ENCODE measurements around the gene PTPRQ.
"Not testable (repeated sequence)": the region's sequence is repeated elsewhere in the genome, so short reads cannot be mapped to it uniquely, and the experiment has no call there.

PTPRQ gene

DNA sequence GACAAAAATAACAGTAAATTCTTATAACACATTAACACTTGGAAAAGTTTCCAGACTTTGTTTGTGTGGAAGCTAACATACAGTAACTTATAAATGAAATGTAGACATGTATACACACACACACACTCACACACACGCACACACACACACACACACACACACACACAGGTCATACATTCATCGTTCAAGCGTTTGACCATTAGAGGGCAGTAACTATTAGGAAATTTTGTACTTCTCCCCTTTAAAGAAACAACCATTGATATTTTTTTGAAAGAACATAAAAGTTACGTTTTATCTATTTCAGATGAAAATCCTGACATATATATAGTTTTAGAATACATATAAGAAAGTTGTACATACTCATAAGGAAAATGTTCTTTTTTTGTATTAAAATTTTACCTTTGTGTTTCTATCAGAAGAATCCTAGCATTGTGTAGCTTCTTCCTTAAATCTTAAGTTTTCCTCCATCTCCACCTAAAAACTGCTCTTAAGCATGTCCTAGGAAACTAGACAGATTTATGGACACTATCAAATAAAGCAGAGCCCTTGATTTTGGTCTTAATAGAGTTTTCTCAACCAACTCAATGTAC, 29.0 kb downstream of the PTPRQ start:
- DNase-seq (ENCODE audit: low read depth): no peak

DNA sequence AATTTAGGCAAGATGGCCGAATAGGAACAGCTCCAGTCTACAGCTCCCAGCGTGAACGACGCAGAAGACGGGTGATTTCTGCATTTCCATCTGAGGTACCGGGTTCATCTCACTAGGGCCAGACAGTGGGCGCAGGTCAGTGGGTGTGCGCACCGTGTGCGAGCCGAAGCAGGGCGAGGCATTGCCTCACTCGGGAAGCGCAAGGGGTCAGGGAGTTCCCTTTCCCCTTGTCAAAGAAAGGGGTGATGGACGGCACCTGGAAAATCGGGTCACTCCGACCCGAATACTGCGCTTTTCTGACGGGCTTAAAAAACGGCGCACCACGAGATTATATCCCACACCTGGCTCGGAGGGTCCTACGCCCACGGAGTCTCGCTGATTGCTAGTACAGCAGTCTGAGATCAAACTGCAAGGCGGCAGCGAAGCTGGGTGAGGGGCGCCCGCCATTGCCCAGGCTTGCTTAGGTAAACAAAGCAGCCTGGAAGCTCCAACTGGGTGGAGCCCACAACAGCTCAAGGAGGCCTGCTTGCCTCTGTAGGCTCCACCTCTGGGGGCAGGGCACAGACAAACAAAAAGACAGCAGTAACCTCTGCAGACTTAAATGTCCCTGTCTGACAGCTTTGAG, 33.6 kb downstream of the PTPRQ start:
- DNase-seq (ENCODE audit: low read depth): not testable (repeated sequence)

DNA sequence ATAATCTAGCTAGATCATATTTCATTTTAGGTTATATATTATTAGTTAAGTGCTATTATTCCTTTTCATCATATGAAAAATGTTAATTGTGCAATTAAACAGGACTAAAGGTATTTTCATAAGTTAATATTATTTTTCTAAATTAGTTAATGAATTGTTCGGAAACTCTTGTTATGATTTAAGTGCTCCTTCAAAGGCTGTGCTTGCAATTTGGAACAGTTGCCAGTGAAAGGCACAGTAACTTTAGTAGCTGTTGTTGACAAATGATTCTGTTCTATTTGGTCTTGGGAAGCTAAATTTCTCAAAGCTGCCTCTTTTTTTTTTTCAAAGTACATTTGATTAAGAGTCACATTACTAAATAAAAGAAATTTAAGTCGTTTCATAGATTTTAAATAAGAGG, 40.7 kb downstream of the PTPRQ start:
- no peak for DNase-seq (ENCODE audit: low read depth)

DNA sequence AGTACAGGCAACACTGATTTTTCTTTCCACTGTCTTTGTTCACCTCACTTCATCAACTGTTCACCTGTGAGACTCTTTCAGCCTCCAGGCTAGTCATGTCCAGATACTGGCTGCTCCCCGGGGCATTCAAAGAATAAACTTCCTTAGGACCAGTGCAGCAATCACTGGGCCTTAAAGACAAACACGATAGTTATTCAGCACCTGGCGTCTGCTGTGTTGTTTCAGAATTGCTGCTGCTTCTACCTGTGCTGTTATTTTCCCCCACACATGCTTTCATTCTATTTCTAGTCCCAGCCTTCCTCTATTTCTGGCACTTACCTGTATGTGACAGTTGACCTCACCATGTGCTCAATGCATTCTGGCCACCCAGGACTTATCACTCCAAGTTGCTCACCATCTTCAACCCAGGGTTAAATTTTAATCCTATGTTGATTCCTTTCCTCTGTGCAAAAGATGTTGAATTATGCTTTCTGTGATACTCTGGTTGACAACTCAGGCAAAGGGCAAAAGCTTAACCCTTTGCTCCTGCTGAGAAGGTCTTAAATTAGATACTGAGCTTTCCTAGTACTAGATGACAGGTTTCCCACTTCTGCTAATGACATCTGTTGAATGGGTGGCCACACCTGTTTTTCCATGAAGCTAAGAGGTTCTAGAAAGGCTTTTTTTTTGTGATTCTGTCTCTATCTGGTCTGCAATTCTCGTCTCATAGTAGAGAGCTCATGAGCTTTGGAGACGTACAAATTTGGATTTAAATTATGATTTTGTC, 41.4 kb downstream of the PTPRQ start:
- no peak for DNase-seq (ENCODE audit: low read depth)

DNA sequence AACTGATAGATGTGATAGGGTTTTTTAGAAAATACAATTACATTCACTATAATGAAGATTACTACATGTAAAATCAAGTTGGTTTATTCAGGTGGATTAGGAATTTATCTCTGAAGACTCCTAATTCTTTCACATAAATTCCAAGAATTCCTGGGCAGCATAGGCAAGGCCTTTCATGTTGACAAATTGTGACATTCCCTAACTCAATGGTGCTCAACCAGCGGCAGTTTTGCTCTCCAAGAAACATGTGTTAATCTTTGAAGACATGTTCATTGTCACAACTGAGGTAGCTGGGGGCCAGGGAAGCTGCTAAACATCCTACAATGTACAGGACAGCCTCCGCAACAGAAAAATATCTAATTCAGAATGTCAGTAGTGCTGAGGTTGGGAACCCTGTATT, 46.3 kb downstream of the PTPRQ start:
- DNase-seq (ENCODE audit: low read depth): no peak

DNA sequence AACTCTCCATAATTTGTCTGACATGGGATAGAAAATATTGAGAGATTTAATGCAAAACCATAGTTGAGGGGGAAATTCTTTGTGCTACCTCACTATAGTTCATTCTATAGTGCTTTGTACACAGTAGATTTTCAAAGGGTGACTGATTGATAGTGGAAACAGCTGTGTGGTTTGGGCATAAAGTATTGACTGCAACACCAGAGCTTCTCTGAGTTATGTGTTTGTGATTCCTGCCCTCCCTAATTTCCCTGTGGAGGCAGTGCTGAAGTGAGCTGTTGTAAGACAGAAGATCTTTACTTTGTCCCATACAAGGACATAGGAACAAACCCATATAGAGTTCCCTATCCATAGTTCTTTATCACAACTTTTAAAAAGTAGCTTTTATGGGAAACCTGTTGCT, 47.1 kb downstream of the PTPRQ start:
- no peak for DNase-seq (ENCODE audit: low read depth)

DNA sequence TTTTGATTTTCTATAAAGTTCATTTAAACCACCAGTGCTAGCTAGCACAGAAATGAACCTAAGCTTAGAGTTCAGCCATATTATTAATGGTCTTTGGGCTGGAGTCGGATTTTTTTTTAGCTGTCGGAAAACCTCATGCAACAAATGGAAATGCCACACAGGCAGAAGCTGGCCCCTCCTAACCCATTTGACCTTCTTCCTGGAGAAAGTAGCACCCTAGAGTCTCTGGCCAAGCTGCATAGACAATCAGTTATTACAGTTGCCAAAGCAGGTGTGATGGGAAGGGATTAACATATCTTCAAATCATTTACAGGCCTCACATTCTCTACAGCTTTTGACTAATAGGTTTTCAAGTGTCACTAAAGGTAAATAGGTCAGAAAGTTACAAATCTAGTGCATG, 49.4 kb downstream of the PTPRQ start:
- no peak for DNase-seq (ENCODE audit: low read depth)

DNA sequence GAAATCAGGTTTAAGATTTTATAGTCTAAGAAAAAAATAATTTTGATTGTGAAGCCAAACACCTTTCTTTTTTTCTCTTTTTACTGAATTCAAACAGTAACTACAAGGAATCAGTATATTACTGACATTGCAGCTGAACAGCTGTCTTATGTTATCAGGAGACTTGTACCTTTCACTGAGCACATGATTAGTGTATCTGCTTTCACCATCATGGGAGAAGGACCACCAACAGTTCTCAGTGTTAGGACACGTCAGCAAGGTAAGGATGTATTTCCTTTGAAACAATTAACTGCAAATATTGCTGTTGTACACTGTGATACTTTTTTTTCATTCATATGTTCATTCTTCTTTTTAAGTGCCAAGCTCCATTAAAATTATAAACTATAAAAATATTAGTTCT, 50.8 kb downstream of the PTPRQ start:
- no peak for DNase-seq (ENCODE audit: low read depth)

DNA sequence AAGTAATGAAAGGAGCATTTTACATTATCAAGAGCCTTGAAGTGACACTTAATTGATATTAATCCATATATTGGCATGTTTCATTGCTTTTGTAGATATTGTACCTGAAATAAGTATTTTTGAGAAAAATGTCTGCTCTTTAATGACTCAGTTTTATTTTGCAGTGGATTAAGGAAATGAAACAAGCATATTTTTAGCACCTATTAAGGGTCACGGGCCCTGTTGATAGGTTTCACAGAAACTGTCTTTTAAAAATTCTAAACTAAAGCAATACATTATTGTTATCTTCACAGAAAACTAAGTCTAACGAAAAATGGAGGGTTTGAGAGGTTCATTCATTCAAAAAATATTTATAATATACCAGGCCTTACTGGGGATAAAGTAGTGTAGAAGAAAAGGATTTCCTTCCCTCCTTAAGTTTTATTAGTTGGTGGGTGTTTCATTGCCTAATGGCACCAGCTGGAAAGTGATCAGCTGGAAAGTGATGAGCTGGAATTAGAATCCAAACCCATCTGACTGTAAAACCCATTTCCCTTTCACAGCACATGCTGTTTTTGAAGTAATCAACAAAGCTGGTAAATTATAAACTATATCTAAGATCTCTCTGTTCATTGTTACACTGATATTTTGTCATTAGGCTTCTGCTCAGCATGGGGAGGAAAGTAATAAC, 54.2 kb downstream of the PTPRQ start:
- DNase-seq (ENCODE audit: low read depth): no peak

DNA sequence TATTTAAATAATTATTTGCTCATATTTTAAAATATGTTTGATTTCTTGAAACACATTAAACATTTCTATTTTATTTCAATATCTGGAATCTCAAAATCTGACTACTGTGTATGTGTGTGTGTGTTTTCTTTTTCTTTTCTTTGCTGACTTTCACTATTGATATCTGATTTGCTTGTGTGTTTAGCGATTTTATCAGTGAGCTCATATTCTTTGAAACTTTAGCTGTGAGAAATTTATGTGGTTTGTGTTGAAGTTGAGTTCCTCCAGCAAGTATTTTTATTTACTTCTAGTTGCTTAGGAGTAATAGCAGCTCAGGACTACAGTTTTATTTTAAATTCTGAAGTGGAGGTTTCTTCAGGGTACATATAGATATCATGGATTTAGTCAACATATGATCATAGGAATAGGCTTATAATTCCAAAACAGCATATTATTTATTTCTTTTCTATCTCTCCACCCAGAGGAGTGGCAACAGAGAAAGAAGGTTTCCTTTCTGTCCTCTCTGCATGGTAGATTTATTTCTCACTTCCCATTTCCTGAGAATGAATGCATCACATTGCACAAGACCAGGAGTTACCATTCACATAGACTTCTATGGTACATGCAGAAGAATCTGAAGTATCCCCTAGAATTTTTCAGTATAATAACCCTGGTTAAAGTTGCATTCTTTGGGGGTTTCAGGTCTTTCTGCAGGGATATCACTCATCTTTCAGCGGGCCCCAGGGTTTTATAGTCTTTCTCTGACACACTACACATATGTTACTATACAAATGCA, 60.5 kb downstream of the PTPRQ start:
- no peak for DNase-seq (ENCODE audit: low read depth)

DNA sequence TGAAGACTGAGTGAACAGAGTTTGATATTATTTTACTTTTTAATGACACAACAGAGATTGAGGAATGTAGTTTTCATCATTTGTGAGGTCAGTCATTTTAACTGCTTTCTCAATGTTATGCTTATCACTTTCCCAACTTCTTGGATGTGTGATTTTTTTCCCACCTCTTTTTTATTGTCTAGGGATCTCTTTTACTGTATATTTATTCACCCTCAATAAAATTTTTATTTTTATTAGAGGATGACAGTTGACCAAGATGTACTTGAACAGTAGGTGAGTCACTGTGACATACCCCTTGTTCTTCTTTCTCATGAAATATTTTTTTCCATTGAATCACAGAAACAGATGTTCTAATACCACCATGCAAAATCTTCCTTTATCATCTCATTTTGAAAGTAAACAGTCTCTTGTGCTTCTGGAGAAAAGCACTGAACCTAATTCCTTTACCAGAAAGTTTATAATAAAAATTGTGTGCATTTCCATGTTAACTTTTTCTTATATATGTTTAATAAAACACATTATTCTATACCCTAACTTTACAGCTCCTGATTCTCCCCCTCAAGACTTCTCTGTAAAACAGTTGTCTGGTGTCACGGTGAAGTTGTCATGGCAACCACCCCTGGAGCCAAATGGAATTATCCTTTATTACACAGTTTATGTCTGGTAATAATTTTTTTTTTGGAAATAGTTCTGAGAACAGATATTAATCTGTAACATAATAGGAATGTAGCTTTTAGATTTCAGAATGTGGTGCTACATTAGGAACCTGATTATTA, 65.9 kb downstream of the PTPRQ start:
- DNase-seq (ENCODE audit: low read depth): no peak

DNA sequence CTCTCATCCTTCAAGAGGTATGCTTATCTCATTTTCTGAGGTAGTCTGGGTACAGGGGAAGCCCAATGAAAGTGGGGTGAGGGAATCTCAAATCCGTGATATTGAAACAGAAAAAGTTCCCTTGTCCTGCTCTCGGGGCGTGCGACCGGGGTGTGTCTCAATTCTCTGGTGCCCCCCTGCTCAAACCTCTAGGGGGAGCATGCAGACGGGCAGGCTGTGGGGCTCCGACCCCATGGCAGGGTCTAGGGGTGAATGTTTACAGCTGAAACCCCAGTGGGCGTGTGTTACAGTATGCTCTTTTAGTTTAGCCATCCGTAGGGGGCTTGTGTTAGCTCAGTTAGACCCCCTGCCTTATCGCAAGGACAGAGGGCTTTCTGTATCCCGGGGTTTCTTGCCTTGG, 68.7 kb downstream of the PTPRQ start:
- no peak for DNase-seq (ENCODE audit: low read depth)

DNA sequence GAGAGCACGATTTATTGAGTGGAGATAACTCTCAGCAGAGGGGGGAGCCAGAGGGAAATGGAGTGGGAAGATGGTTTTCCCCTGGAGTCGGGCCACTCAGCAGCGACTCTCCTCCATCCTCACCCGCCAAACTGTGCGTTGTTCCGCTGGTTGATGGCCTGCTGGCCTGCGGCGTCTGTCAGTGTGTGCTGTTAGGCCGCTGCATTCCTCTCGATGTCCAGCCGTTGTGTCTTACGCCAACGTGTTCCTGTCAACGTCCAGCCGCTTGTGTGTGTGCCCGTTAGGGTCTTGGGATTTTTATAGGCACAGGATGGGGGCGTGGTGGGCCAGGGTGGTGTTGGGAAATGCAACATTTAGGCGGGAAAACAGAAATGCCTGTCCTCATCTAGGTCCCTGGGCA, 69.2 kb downstream of the PTPRQ start:
- no peak for DNase-seq (ENCODE audit: low read depth)

DNA sequence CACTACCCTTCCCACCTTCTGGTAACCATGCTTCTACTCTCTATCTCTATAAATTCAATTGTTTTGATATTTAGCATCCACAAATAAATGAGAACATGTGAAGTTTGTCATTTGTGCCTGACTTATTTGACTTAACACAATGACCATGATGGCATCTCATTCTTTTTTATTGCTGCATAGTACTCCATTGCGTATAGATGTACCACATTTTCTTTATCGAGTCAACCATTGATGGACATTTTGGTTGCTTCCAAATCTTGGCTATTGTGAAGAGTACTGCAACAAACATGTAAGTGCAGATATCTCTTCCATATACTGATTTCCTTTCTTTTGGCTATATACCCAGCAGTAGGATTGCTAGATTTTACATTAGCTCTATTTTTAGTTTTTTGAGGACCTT, 73.6 kb downstream of the PTPRQ start:
- DNase-seq (ENCODE audit: low read depth): no peak

DNA sequence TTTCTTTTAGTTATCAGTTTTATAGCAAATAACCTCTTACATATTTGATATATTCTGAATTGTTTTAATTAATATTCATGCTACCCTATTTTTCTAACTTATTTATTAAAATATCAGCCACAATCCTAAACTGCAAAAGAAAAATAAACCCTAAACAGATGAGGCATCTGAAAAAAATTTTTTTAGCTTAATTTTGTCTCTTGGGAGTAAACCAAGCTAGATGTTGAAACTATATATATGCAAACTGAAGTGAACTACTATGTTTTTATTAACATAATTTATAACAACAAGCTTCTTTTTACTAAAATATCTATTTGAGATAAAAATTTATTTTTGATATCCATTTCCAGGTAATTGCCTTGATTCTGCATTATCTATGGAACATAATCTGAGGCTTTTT, 87.6 kb downstream of the PTPRQ start:
- no peak for DNase-seq (ENCODE audit: low read depth)

DNA sequence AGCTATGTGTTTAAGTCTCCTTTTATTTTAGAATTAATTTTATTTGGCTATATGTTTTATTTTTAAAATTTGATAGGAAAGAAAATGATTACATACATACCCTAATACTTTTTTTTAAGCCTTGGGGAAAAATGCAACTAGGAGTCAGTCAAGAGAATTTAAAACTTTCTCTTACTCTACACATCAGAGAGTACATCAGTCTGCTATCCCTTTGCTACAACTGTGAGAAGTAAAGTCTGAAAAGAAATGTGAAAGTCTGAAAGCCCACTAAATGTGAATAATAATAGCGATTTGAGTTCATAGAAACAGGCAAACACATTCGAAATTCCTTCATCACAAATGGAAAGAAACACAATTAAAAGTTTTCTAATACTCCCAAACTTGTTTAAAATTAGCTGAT, 95.0 kb downstream of the PTPRQ start:
- no peak for DNase-seq (ENCODE audit: low read depth)

DNA sequence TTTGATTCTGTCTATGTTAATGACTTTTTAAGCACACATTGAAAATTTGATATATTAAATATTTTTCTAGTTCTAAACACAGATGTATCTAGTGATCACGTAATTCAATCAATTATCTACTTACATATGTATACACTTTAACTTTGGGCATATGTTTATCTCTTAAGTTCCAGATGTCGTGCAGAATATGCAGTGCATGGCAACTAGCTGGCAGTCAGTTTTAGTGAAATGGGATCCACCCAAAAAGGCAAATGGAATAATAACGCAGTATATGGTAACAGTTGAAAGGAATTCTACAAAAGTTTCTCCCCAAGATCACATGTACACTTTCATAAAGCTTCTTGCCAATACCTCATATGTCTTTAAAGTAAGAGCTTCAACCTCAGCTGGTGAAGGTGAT, 105.3 kb downstream of the PTPRQ start:
- DNase-seq (ENCODE audit: low read depth): no peak

DNA sequence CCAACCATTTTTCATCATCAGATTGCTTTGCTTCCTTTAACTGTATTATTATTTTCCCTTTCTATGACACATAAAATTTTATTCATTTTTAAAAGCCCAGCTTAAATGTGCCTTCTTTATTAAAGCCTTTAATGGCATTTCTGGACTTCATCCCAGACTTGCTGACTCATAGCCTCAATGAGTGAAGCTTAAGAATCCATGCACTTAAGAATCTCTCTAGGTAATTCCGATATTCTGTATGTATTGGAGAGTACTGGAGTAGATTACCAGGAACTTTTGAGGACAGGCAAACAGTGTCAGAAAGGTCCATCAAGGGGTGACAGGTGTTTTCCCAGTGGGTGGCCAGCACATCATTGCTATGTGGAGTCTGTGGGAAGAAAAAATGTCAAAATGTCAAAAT, 107.9 kb downstream of the PTPRQ start:
- DNase-seq (ENCODE audit: low read depth): no peak

DNA sequence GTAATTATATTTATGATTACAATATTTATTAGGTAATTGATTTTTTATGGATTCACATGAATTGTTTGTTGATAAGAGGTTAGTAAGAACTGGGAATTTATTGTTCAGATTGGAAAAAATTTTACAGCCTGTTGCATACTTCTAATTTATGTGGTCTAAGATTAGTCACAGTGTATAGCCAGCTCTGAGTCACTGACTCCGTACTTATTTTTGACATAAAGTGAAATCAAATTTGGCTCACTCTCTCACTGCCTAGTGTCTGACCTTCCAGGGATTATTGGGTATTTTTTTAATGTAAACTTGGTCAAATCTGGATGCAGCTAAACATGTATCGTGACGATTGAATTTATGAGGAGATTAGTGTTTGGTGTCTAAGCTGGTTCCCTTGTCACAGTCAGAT, 109.3 kb downstream of the PTPRQ start:
- no peak for DNase-seq (ENCODE audit: low read depth)

DNA sequence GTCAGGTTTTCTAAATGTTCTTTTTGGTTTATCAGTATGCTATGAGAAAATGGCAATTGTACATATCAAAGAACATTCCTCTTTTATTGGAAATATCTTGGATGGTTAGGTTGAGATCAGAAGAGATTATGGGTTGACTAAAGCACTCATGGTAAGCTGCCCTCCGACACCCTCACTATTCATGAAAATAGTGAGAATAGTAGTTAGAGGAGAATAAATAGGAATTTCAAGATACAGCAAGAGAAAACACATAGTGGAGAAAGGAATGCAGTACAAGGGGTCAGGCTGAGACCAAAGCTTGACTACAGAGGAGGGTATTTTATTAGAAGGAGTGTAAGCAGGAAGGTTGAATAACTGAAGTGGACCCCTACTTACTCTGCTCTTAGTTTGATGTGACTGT, 112.5 kb downstream of the PTPRQ start:
- DNase-seq (ENCODE audit: low read depth): no peak

DNA sequence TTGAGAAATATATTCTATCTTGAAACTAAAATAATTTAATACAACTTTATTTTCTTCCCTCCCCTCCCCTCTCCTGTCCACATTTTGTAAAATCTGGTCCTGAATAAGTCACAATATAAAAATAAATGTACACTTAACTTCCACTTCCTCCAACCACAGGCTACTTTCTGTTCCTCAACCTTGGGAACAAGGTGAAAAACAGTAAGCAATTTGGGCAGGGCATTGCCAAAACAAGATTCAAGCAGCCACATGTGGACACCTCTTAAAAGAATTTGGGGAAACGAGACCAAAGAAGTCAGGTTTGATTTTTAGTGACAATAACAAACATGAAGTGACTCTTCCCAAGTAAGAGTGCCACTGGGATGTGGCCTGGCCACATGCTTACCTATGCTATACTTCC, 115.7 kb downstream of the PTPRQ start:
- DNase-seq (ENCODE audit: low read depth): no peak

DNA sequence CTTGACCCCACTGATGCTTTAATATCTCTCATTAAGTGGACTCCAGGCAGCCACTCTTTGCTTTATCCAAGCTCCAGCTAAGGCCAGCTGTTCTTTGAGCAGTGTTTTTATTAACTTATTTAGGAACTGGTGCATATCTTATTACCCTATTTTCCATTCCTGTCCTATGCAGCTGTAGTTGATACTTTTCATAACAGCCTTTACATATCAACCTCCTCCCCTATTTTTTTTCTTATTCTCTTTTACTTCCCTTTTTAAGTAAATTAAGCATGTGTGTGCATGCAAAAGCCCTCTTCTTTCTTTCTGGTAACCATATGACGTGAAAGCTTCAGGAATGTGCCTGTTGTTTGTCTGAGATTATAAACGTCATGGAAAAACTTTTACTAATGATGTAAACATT, 121.2 kb downstream of the PTPRQ start:
- DNase-seq (ENCODE audit: low read depth): no peak

All from stimulated activated CD8-positive, alpha-beta memory T cell treated with anti-CD3 and anti-CD28 coated beads, Interleukin-15, amount 100 ng/mL, for 1 hour (primary cell).